ENCODE results near the gene ZDHHC14.

GRCh38 chr6:157447735-157448134 lies 66.7 kb downstream of the ZDHHC14 start:
- TF ChIP-seq, protein P1, sequence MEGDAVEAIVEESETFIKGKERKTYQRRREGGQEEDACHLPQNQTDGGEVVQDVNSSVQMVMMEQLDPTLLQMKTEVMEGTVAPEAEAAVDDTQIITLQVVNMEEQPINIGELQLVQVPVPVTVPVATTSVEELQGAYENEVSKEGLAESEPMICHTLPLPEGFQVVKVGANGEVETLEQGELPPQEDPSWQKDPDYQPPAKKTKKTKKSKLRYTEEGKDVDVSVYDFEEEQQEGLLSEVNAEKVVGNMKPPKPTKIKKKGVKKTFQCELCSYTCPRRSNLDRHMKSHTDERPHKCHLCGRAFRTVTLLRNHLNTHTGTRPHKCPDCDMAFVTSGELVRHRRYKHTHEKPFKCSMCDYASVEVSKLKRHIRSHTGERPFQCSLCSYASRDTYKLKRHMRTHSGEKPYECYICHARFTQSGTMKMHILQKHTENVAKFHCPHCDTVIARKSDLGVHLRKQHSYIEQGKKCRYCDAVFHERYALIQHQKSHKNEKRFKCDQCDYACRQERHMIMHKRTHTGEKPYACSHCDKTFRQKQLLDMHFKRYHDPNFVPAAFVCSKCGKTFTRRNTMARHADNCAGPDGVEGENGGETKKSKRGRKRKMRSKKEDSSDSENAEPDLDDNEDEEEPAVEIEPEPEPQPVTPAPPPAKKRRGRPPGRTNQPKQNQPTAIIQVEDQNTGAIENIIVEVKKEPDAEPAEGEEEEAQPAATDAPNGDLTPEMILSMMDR (IDR thresholded peaks at IDR 0.05), result no peak
- no peak for TF ChIP-seq POLR2A (IDR thresholded peaks at IDR 0.05)
- TF ChIP-seq POLR2AphosphoS5 (IDR thresholded peaks at IDR 0.05), result no peak
